Skeletal muscle satellite cell (primary cell): ENCODE results near the gene PRSS33.

ENCODE experiments used
- H3K27me3 ChIP-seq: 2 replicates; pipeline ENCODE4 v1.7.0; 2013; ENCODE audit warnings: low read length; ENCODE audit not compliant: control insufficient read depth, insufficient read depth
- H3K36me3 ChIP-seq: 2 replicates; pipeline ENCODE4 v1.7.0; 2013; ENCODE audit warnings: mild to moderate bottlenecking, control low read depth, low read length; ENCODE audit not compliant: insufficient read depth
- H3K4me1 ChIP-seq: 2 replicates; pipeline ENCODE4 v1.7.0; 2013; ENCODE audit warnings: low read length; ENCODE audit not compliant: control insufficient read depth, insufficient read depth
- H3K4me2 ChIP-seq: 2 replicates; pipeline ENCODE4 v1.7.0; 2013; ENCODE audit warnings: mild to moderate bottlenecking, low read length
- H3K4me3 ChIP-seq: 2 replicates; pipeline ENCODE4 v1.7.0; 2013; ENCODE audit warnings: low read length
- H3K9ac ChIP-seq: 2 replicates; pipeline ENCODE4 v1.7.0; 2013; ENCODE audit warnings: mild to moderate bottlenecking, low read depth, low read length, moderate library complexity
- H3K9me3 ChIP-seq: replicated peaks from 2 replicates; pipeline ENCODE4 v1.7.0; 2013; ENCODE audit warnings: mild to moderate bottlenecking, control low read depth, low read length

The PRSS33 gene

GRCh38 chr16:2791174-2791573, 3.8 kb upstream of the PRSS33 start:
- Histone ChIP-seq H3K4me3 (no peak overlapping the region), H3K27me3 (peaks cover 54% of the 10 kb centered on the region), H3K9me3 (no peaks in the 10 kb centered on the region), H3K4me1 (no peaks in the 10 kb centered on the region), H3K4me2 (no peak overlapping the region), H3K9ac (no peak overlapping the region), H3K36me3 (no peaks in the 10 kb centered on the region)

- H3K4me2 ChIP-seq: no peak overlapping the region
- peaks cover 54% of the 10 kb centered on the region for H3K27me3 ChIP-seq
- H3K4me3 ChIP-seq: no peak overlapping the region
- H3K9ac ChIP-seq: no peak overlapping the region
- H3K4me1 ChIP-seq: no peaks in the 10 kb centered on the region
- H3K36me3 ChIP-seq: no peaks in the 10 kb centered on the region
- H3K9me3 ChIP-seq: no peaks in the 10 kb centered on the region
Measured at GRCh38 chr16:2790631-2791030, 3.3 kb upstream of the PRSS33 start.

GRCh38 chr16:2787961-2788360, 601 bp upstream of the PRSS33 start:
- Histone ChIP-seq H3K27me3 (peaks cover 57% of the 10 kb centered on the region), H3K36me3 (no peaks in the 10 kb centered on the region), H3K9ac (no peak overlapping the region), H3K4me1 (no peaks in the 10 kb centered on the region), H3K9me3 (no peaks in the 10 kb centered on the region), H3K4me3 (no peak overlapping the region), H3K4me2 (no peak overlapping the region)

- H3K4me3 ChIP-seq: no peak overlapping the region
- no peaks in the 10 kb centered on the region for H3K4me1 ChIP-seq
- no peaks in the 10 kb centered on the region for H3K9me3 ChIP-seq
- H3K27me3 ChIP-seq: peaks cover 57% of the 10 kb centered on the region
- H3K9ac ChIP-seq: no peak overlapping the region
- H3K4me2 ChIP-seq: no peak overlapping the region
- no peaks in the 10 kb centered on the region for H3K36me3 ChIP-seq
Measured at GRCh38 chr16:2786826-2787151, 571 bp downstream of the PRSS33 start.

GRCh38 chr16:2786061-2786825, 1.1 kb downstream of the PRSS33 start:
- Histone ChIP-seq H3K9ac (no peak overlapping the region), H3K27me3 (peaks cover 53% of the 10 kb centered on the region), H3K4me3 (no peak overlapping the region)

GRCh38 chr16:2785101-2785991, 2.0 kb downstream of the PRSS33 start:
- peak overlapping the region; percentile 59 for H3K4me2 ChIP-seq
- no peak overlapping the region for H3K9ac ChIP-seq
- no peak overlapping the region for H3K4me3 ChIP-seq
- H3K9me3 ChIP-seq: no peaks in the 10 kb centered on the region
- H3K36me3 ChIP-seq: no peaks in the 10 kb centered on the region
- H3K4me1 ChIP-seq: no peaks in the 10 kb centered on the region
- peaks cover 44% of the 10 kb centered on the region for H3K27me3 ChIP-seq

More at GRCh38 chr16:2786061-2786825, 1.1 kb downstream of the PRSS33 start:
- Histone ChIP-seq H3K36me3 (no peaks in the 10 kb centered on the region), H3K4me2 (no peak overlapping the region), H3K9me3 (no peaks in the 10 kb centered on the region), H3K4me1 (no peaks in the 10 kb centered on the region)

GRCh38 chr16:2784358-2785100, 2.8 kb downstream of the PRSS33 start:
- Histone ChIP-seq H3K36me3 (no peaks in the 10 kb centered on the region), H3K4me3 (no peak overlapping the region), H3K9ac (no peak overlapping the region), H3K4me2 (peak overlapping the region; percentile 59), H3K9me3 (no peaks in the 10 kb centered on the region), H3K27me3 (peaks cover 43% of the 10 kb centered on the region), H3K4me1 (no peaks in the 10 kb centered on the region)

GRCh38 chr16:2783581-2784357, 3.6 kb downstream of the PRSS33 start:
- Histone ChIP-seq H3K4me3 (no peak overlapping the region), H3K4me1 (no peaks in the 10 kb centered on the region), H3K36me3 (no peaks in the 10 kb centered on the region), H3K27me3 (peaks cover 38% of the 10 kb centered on the region), H3K9ac (no peak overlapping the region), H3K4me2 (no peak overlapping the region), H3K9me3 (no peaks in the 10 kb centered on the region)

- peaks cover 32% of the 10 kb centered on the region for H3K27me3 ChIP-seq
- no peak overlapping the region for H3K9ac ChIP-seq
- H3K9me3 ChIP-seq: no peaks in the 10 kb centered on the region
- H3K4me3 ChIP-seq: no peak overlapping the region
- H3K4me2 ChIP-seq: no peak overlapping the region
- H3K36me3 ChIP-seq: no peaks in the 10 kb centered on the region
- H3K4me1 ChIP-seq: peaks cover 8% of the 10 kb centered on the region
Measured at GRCh38 chr16:2782583-2783351, 4.6 kb downstream of the PRSS33 start.

- no peak overlapping the region for H3K9ac ChIP-seq
- no peak overlapping the region for H3K4me3 ChIP-seq
- no peaks in the 10 kb centered on the region for H3K36me3 ChIP-seq
- peaks cover 20% of the 10 kb centered on the region for H3K4me1 ChIP-seq
- H3K4me2 ChIP-seq: no peak overlapping the region
- H3K27me3 ChIP-seq: peaks cover 13% of the 10 kb centered on the region
- no peaks in the 10 kb centered on the region for H3K9me3 ChIP-seq
Measured at GRCh38 chr16:2779978-2780898, 7.1 kb downstream of the PRSS33 start.
